Neural cell (in vitro differentiated cells): ENCODE data around the gene ARMC2. TPM values are rescaled to one million over a fixed set of nuclear protein-coding genes. Genes with fewer than 3 reads are reported as not detected.

Experiments
- H2AFZ ChIP-seq: fragments of 200-600, 300-800 bp; sonication (generic), shearing (Covaris generic); 2 replicates; pipeline ENCODE4 v1.6.0; 2014; ENCODE audit warnings: low read depth, mild to moderate bottlenecking, antibody characterized with exemption, low read length, moderate library complexity
- H3F3A ChIP-seq: fragments of 200-600 bp; shearing (Covaris generic); 2 replicates; pipeline ENCODE4 v1.6.1; 2016; ENCODE audit warnings: mild to moderate bottlenecking, moderate library complexity, mixed read lengths, antibody characterized with exemption, low read length; ENCODE audit not compliant: insufficient read depth, poor library complexity, severe bottlenecking
- H3K27ac ChIP-seq: fragments of 200-600, 300-800 bp; sonication (generic), shearing (Covaris generic); 2 replicates; pipeline ENCODE4 v1.5.1; 2014; ENCODE audit warnings: mild to moderate bottlenecking, low read length, moderate library complexity
- H3K27me3 ChIP-seq: fragments of 300-800, 200-600 bp; sonication (generic), shearing (Covaris generic); 2 replicates; pipeline ENCODE4 v1.6.0; 2014; ENCODE audit warnings: mild to moderate bottlenecking, low read depth, low read length, moderate library complexity; ENCODE audit not compliant: insufficient read depth
- H3K36me3 ChIP-seq: fragments of 300-800, 200-600 bp; sonication (generic), shearing (Covaris generic); 2 replicates; pipeline ENCODE4 v1.5.1; 2014; ENCODE audit warnings: mild to moderate bottlenecking, antibody characterized with exemption, low read length, moderate library complexity; ENCODE audit not compliant: insufficient read depth
- H3K4me2 ChIP-seq: fragments of 300-800, 200-600 bp; sonication (generic), shearing (Covaris generic); 2 replicates; pipeline ENCODE4 v1.6.0; 2014; ENCODE audit warnings: mild to moderate bottlenecking, low read length
- H3K4me3 ChIP-seq: fragments of 300-800, 200-600 bp; sonication (generic), shearing (Covaris generic); 2 replicates; pipeline ENCODE4 v1.5.1; 2014; ENCODE audit warnings: mild to moderate bottlenecking, low read length, moderate library complexity
- H3K79me2 ChIP-seq: fragments of 200-600 bp; shearing (Covaris generic); replicated peaks from 2 replicates; pipeline ENCODE4 v1.6.0; 2014; ENCODE audit warnings: mild to moderate bottlenecking, low read length, moderate library complexity; ENCODE audit not compliant: insufficient read depth
- H3K9ac ChIP-seq: fragments of 300-800, 200-600 bp; sonication (generic), shearing (Covaris generic); 2 replicates; pipeline ENCODE4 v1.6.1; 2016; ENCODE audit warnings: mild to moderate bottlenecking, low read length, mixed read lengths
- H3K9me2 ChIP-seq: fragments of 200-600 bp; shearing (Covaris generic); 2 replicates; pipeline ENCODE4 v1.6.1; 2016; ENCODE audit warnings: mild to moderate bottlenecking, low read length, mixed read lengths; ENCODE audit not compliant: insufficient read depth
- H3K9me3 ChIP-seq: fragments of 200-600, 300-800 bp; sonication (generic), shearing (Covaris generic); 2 replicates; pipeline ENCODE4 v1.6.1; 2016; ENCODE audit warnings: mild to moderate bottlenecking, mixed run types, low read length, moderate library complexity, mixed read lengths
- H4K20me1 ChIP-seq: fragments of 200-600 bp; shearing (Covaris generic); 2 replicates; pipeline ENCODE4 v1.6.1; 2016; ENCODE audit warnings: mild to moderate bottlenecking, mixed run types; ENCODE audit not compliant: insufficient read depth
- EP300 ChIP-seq: fragments of 450-650 bp; conservative IDR thresholded peaks from 2 replicates; pipeline ENCODE4 v1.6.1; 2014; ENCODE audit warnings: antibody characterized with exemption, mild to moderate bottlenecking, moderate library complexity; ENCODE audit not compliant: poor library complexity, severe bottlenecking
- EZH2 ChIP-seq: fragments of 200-600, 300-800 bp; shearing (Covaris generic), sonication (generic); IDR thresholded peaks from 2 replicates; pipeline ENCODE4 v1.6.1; 2014; ENCODE audit warnings: antibody characterized with exemption, low read length, borderline replicate concordance, mild to moderate bottlenecking; ENCODE audit not compliant: insufficient read depth, poor library complexity, severe bottlenecking
- MXI1 ChIP-seq: fragments of 450-650 bp; conservative IDR thresholded peaks from 2 replicates; pipeline ENCODE4 v1.6.1; 2014; ENCODE audit warnings: antibody characterized with exemption, mild to moderate bottlenecking; ENCODE audit not compliant: poor library complexity, severe bottlenecking
- POLR2AphosphoS5 ChIP-seq: IDR thresholded peaks from 2 replicates; pipeline ENCODE4 v1.6.1; 2012
- RAD21 ChIP-seq: fragments of 450-650 bp; conservative IDR thresholded peaks from 2 replicates; pipeline ENCODE4 v1.6.1; 2014; ENCODE audit warnings: antibody characterized with exemption, mild to moderate bottlenecking, moderate library complexity
- SMC3 ChIP-seq: fragments of 450-650 bp; conservative IDR thresholded peaks from 2 replicates; pipeline ENCODE4 v1.6.1; 2014; ENCODE audit warnings: antibody characterized with exemption, mild to moderate bottlenecking, moderate library complexity; ENCODE audit not compliant: poor library complexity
- TAF1 ChIP-seq: IDR thresholded peaks from 2 replicates; pipeline ENCODE4 v1.6.1; 2012; ENCODE audit warnings: low read depth
- polyA plus RNA-seq: library from polyadenylated mRNA; depleted of rRNA; stranded (reverse); fragments of >200 nt; gene quantifications from 2 replicates; pipeline ENCODE4 v1.2.3, GENCODE V29; 2014
- TF ChIP-seq, protein P1 (sequence below): IDR thresholded peaks from 2 replicates; pipeline ENCODE4 v1.6.1; 2012; ENCODE audit warnings: borderline replicate concordance
- TF ChIP-seq, protein P2 (sequence below): fragments of 450-650 bp; IDR thresholded peaks from 2 replicates; pipeline ENCODE4 v1.5.1; 2014; ENCODE audit warnings: antibody characterized with exemption, mild to moderate bottlenecking, moderate library complexity; ENCODE audit not compliant: poor library complexity, severe bottlenecking

The ARMC2 gene
- polyA plus RNA-seq, 1 donor from 2014 or later = 18.6 TPM

DNA sequence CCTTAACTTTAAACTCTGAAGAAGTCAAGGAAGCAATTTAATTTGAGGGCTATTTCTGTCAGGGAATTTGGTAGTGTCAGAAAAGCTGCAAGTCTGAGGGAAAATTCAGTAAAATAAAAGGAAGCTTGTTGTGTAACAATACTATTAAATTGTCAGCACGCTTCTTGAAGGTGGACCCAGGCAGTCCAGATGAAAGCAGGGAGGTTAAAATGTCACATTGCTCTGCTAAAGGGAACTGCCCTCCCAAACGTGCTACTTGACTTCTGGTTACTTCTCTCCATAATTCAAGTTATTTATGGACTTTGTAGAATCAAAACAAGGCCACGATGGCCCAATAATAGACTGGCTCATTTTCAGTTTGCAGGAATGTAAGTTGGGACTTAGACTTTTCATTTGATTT, 28.2 kb upstream of the ARMC2 start:
- H3K9ac ChIP-seq = no peak overlapping the region
- no peak overlapping the region for H2AFZ ChIP-seq
- H3K27me3 ChIP-seq = no peaks in the 10 kb centered on the region
- H3K36me3 ChIP-seq = no peaks in the 10 kb centered on the region
- H3K9me2 ChIP-seq = no peaks in the 10 kb centered on the region
- TF ChIP-seq SMC3 (no peak), RAD21 (no peak), TAF1 (no peak), EZH2 (no peak)
- H3K27ac ChIP-seq = no peak overlapping the region
- H4K20me1 ChIP-seq = no peaks in the 10 kb centered on the region
- no peaks in the 10 kb centered on the region for H3K79me2 ChIP-seq
- peaks cover 6% of the 10 kb centered on the region for H3K9me3 ChIP-seq
- no peak overlapping the region for H3K4me2 ChIP-seq
- no peak overlapping the region for H3K4me3 ChIP-seq
- no peaks in the 10 kb centered on the region for H3F3A ChIP-seq

DNA sequence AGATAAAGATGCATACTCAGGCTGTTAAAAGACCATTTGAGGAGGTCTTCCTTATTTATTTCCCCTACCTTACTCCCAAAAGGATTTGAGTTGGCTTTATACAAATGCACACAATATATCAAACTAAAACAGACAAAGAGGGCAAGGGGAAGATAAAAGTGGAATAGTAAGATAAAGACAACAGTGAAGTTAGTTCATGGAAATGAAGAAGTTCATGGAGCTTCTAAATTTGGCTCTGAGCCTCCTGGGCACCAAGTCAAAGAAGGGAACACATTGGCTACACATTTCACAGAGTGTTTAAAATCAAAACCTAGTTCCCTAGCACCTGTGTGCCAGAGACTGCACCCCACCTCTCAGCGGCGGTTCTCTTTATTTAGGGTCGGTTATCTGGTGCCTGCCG, 25.8 kb upstream of the ARMC2 start:
- H2AFZ ChIP-seq = no peak overlapping the region
- H3K9ac ChIP-seq = no peak overlapping the region
- no peaks in the 10 kb centered on the region for H3F3A ChIP-seq
- no peaks in the 10 kb centered on the region for H3K9me2 ChIP-seq
- H3K4me3 ChIP-seq = no peak overlapping the region
- no peaks in the 10 kb centered on the region for H3K79me2 ChIP-seq
- no peaks in the 10 kb centered on the region for H3K27me3 ChIP-seq
- H3K9me3 ChIP-seq = peaks cover 12% of the 10 kb centered on the region
- no peaks in the 10 kb centered on the region for H4K20me1 ChIP-seq
- TF ChIP-seq RAD21 (no peak), EP300 (no peak), SMC3 (no peak), TAF1 (no peak), EZH2 (no peak), POLR2AphosphoS5 (no peak)
- TF ChIP-seq, protein P1, sequence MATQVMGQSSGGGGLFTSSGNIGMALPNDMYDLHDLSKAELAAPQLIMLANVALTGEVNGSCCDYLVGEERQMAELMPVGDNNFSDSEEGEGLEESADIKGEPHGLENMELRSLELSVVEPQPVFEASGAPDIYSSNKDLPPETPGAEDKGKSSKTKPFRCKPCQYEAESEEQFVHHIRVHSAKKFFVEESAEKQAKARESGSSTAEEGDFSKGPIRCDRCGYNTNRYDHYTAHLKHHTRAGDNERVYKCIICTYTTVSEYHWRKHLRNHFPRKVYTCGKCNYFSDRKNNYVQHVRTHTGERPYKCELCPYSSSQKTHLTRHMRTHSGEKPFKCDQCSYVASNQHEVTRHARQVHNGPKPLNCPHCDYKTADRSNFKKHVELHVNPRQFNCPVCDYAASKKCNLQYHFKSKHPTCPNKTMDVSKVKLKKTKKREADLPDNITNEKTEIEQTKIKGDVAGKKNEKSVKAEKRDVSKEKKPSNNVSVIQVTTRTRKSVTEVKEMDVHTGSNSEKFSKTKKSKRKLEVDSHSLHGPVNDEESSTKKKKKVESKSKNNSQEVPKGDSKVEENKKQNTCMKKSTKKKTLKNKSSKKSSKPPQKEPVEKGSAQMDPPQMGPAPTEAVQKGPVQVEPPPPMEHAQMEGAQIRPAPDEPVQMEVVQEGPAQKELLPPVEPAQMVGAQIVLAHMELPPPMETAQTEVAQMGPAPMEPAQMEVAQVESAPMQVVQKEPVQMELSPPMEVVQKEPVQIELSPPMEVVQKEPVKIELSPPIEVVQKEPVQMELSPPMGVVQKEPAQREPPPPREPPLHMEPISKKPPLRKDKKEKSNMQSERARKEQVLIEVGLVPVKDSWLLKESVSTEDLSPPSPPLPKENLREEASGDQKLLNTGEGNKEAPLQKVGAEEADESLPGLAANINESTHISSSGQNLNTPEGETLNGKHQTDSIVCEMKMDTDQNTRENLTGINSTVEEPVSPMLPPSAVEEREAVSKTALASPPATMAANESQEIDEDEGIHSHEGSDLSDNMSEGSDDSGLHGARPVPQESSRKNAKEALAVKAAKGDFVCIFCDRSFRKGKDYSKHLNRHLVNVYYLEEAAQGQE = no peak
- no peak overlapping the region for H3K4me2 ChIP-seq
- H3K36me3 ChIP-seq = no peaks in the 10 kb centered on the region
- H3K27ac ChIP-seq = no peak overlapping the region

DNA sequence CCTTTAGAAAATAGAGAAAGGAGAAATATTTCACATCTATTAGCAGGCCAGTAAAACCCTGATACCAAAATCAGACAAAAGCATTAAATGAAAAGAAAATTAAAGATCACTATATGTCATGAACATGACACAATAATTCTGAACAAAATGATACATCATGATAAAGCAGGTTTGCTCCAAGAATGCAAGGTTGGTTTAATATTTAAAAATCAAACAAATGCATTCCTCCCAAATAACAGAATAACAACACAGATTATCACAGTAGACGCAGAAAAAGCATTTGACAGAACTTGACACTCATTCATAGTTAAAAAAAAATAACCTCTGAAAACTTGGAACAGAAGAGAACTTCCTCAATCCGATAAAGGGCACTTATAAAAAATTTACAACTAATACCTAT, 22.9 kb upstream of the ARMC2 start:
- Histone ChIP-seq H3K36me3 (no peaks in the 10 kb centered on the region), H3K9ac (no peak overlapping the region), H3K9me3 (peaks cover 6% of the 10 kb centered on the region), H3K4me2 (no peak overlapping the region), H2AFZ (no peak overlapping the region), H4K20me1 (no peaks in the 10 kb centered on the region), H3K9me2 (no peaks in the 10 kb centered on the region), H3K27me3 (no peaks in the 10 kb centered on the region), H3K4me3 (no peak overlapping the region), H3K27ac (no peak overlapping the region), H3K79me2 (no peaks in the 10 kb centered on the region), H3F3A (no peaks in the 10 kb centered on the region)
- no peak for TF ChIP-seq TAF1

DNA sequence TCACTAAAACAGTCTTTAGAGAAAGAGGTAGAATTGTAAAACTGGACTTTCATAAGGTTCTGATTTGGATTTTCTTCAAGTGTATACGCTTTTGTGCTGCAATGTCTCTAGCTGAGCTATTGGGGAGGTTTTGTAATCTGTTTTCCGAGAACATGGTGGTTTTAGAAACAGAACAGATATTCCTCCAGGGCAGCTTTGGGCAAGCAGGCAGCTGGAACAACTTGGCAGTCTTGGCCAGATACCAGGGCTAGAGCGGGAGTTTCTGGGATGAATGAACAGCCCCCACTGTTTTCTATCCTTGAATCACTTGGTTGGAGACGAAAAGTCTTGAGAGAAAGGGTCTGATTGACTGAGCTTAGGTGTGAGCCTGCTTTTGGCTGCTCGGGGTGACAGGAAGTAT, 17.1 kb upstream of the ARMC2 start:
- H3K27me3 ChIP-seq = no peaks in the 10 kb centered on the region
- H3K9me2 ChIP-seq = no peaks in the 10 kb centered on the region
- no peaks in the 10 kb centered on the region for H3F3A ChIP-seq
- H3K4me3 ChIP-seq = no peak overlapping the region
- no peaks in the 10 kb centered on the region for H3K79me2 ChIP-seq
- no peak overlapping the region for H2AFZ ChIP-seq
- no peak overlapping the region for H3K27ac ChIP-seq
- no peak overlapping the region for H3K9ac ChIP-seq
- TF ChIP-seq SMC3 (no peak), TAF1 (no peak), EP300 (no peak), POLR2AphosphoS5 (no peak), RAD21 (no peak), EZH2 (no peak), MXI1 (no peak)
- TF ChIP-seq, protein P1 = no peak
- TF ChIP-seq, protein P2, sequence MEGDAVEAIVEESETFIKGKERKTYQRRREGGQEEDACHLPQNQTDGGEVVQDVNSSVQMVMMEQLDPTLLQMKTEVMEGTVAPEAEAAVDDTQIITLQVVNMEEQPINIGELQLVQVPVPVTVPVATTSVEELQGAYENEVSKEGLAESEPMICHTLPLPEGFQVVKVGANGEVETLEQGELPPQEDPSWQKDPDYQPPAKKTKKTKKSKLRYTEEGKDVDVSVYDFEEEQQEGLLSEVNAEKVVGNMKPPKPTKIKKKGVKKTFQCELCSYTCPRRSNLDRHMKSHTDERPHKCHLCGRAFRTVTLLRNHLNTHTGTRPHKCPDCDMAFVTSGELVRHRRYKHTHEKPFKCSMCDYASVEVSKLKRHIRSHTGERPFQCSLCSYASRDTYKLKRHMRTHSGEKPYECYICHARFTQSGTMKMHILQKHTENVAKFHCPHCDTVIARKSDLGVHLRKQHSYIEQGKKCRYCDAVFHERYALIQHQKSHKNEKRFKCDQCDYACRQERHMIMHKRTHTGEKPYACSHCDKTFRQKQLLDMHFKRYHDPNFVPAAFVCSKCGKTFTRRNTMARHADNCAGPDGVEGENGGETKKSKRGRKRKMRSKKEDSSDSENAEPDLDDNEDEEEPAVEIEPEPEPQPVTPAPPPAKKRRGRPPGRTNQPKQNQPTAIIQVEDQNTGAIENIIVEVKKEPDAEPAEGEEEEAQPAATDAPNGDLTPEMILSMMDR = no peak
- H3K9me3 ChIP-seq = peaks cover 6% of the 10 kb centered on the region
- no peaks in the 10 kb centered on the region for H3K36me3 ChIP-seq
- no peak overlapping the region for H3K4me2 ChIP-seq
- H4K20me1 ChIP-seq = no peaks in the 10 kb centered on the region
